ENCODE data around the gene SLC44A4.
"Not testable (repeated sequence)": the region's sequence is repeated elsewhere in the genome, so short reads cannot be mapped to it uniquely, and the experiment has no call there.

Gene SLC44A4

DNA sequence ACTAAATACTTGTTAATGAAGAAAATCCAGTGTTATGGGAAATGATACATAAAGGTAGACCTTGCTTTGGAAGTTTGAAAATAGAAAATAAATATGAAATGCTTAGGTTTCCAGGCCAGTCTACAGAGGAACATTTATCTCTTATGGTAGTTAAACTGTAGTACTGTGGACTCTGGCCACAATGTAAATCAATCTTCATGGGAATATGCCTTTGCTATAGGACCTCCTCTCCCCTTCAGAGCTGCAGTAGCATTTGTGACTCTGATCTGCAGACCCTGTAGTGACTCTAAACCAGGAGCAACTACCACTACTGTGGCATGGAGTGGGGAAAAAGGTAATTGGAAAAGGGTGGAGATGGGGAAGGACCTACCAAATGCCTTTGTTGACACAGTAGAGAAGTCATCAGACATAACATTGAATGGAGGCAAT, 58.9 kb downstream of the SLC44A4 start (continued):
- TF ChIP-seq, protein P1, sequence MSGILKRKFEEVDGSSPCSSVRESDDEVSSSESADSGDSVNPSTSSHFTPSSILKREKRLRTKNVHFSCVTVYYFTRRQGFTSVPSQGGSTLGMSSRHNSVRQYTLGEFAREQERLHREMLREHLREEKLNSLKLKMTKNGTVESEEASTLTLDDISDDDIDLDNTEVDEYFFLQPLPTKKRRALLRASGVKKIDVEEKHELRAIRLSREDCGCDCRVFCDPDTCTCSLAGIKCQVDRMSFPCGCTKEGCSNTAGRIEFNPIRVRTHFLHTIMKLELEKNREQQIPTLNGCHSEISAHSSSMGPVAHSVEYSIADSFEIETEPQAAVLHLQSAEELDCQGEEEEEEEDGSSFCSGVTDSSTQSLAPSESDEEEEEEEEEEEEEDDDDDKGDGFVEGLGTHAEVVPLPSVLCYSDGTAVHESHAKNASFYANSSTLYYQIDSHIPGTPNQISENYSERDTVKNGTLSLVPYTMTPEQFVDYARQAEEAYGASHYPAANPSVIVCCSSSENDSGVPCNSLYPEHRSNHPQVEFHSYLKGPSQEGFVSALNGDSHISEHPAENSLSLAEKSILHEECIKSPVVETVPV (CRISPR knock-in tag; IDR thresholded peaks at IDR 0.05): no peak

DNA sequence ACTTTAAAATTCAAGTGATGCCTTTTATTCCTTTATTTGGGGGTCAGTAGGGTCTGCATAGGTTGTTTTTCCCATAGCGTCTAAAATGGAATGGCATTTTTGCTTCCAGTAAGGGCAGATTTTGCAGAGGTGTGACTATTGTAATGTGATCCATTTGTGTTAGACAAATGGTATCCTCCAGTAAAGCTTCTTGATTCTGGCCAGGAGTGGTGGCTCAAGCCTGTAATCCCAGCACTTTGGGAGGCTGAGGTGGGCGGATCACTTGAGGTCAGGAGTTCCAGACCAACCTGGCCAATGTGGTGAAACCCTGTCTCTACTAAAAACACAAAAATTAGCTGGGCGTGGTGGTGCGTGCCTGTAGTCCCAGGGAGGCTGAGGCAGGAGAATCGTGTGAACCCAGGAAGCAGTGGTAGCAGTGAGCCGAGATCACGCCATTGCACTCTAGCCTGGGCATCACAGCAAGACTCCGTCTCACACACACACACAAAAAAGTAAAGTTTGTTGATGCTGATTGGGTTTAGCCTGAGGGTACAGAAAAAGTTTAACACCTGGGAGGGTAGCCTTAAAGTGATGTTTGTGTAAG, 60.8 kb downstream of the SLC44A4 start:
- not testable (repeated sequence) for ATAC-seq

DNA sequence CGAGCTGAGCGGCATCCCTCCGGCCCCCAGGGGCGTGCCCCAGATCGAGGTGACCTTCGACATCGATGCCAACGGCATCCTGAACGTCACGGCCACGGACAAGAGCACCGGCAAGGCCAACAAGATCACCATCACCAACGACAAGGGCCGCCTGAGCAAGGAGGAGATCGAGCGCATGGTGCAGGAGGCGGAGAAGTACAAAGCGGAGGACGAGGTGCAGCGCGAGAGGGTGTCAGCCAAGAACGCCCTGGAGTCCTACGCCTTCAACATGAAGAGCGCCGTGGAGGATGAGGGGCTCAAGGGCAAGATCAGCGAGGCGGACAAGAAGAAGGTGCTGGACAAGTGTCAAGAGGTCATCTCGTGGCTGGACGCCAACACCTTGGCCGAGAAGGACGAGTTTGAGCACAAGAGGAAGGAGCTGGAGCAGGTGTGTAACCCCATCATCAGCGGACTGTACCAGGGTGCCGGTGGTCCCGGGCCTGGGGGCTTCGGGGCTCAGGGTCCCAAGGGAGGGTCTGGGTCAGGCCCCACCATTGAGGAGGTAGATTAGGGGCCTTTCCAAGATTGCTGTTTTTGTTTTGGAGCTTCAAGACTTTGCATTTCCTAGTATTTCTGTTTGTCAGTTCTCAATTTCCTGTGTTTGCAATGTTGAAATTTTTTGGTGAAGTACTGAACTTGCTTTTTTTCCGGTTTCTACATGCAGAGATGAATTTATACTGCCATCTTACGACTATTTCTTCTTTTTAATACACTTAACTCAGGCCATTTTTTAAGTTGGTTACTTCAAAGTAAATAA, 61.5 kb downstream of the SLC44A4 start:
- not testable (repeated sequence) for ATAC-seq

DNA sequence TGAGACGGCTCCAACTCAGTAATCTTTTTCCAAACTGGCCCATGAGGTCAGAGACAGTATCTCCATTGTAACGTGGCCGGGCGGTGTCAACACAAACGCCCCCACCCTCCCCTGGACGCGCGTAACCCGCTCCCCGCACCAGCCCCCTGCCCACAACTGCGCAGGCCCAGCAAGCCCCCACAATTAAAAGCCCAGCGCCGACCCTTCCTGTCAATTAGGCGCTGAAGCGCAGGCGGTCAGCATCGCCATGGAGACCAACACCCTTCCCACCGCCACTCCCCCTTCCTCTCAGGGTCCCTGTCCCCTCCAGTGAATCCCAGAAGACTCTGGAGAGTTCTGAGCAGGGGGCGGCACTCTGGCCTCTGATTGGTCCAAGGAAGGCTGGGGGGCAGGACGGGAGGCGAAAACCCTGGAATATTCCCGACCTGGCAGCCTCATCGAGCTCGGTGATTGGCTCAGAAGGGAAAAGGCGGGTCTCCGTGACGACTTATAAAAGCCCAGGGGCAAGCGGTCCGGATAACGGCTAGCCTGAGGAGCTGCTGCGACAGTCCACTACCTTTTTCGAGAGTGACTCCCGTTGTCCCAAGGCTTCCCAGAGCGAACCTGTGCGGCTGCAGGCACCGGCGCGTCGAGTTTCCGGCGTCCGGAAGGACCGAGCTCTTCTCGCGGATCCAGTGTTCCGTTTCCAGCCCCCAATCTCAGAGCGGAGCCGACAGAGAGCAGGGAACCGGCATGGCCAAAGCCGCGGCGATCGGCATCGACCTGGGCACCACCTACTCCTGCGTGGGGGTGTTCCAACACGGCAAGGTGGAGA, 63.6 kb downstream of the SLC44A4 start, which contains the start of the genes HSPA1A and HSPA1L:
HSPA1A (plus strand) TSS at position 519 of the 814 bp plus-strand sequence; CDS start at position 733, 214 bp downstream.
HSPA1L (minus strand) TSS at position 259 of the 814 bp plus-strand sequence. CDS start 3,311 bp downstream, outside the sequence.
- ATAC-seq: peak; percentile 93
- TF ChIP-seq ZC3H10 (CRISPR knock-in tag; IDR thresholded peaks at IDR 0.05) (no peak), ZFP3 (CRISPR knock-in tag; IDR thresholded peaks at IDR 0.05) (no peak), GLIS3 (CRISPR knock-in tag; IDR thresholded peaks at IDR 0.05) (no peak), ZFP30 (CRISPR knock-in tag; IDR thresholded peaks at IDR 0.05) (no peak), ZNF70 (CRISPR knock-in tag; IDR thresholded peaks at IDR 0.05) (no peak)
- TF ChIP-seq, protein P2, sequence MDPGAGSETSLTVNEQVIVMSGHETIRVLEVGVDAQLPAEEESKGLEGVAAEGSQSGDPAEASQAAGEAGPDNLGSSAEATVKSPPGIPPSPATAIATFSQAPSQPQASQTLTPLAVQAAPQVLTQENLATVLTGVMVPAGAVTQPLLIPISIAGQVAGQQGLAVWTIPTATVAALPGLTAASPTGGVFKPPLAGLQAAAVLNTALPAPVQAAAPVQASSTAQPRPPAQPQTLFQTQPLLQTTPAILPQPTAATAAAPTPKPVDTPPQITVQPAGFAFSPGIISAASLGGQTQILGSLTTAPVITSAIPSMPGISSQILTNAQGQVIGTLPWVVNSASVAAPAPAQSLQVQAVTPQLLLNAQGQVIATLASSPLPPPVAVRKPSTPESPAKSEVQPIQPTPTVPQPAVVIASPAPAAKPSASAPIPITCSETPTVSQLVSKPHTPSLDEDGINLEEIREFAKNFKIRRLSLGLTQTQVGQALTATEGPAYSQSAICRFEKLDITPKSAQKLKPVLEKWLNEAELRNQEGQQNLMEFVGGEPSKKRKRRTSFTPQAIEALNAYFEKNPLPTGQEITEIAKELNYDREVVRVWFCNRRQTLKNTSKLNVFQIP (CRISPR knock-in tag; IDR thresholded peaks at IDR 0.05; ENCODE audit: borderline replicate concordance, low read depth): no peak

DNA sequence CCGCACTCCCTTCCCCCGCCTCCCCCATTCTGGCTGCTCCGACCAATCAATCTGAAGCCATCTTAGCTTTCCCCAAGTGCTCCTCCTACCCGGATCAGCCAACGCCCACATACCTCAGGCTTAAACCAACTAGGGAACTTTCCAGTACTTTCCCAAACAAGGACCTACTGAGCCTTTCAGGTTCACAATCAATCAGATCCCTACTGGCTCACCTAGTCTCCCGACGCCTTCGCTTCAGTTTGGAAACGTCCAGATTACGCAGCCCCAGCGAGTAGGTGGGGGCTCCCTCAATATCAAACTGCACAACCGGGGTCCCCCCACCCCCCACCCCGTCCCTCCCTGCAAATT, 64.1 kb downstream of the SLC44A4 start:
- peak; percentile 89 for ATAC-seq

GRCh38 chr6:31813465-31813849, 65.3 kb downstream of the SLC44A4 start:
- TF ChIP-seq TSHZ2 (CRISPR knock-in tag; IDR thresholded peaks at IDR 0.05): no peak
- TF ChIP-seq ARNTL (CRISPR knock-in tag; IDR thresholded peaks at IDR 0.05; ENCODE audit: borderline replicate concordance, low read depth): no peak
- no peak for ATAC-seq

More for the DNA sequence above, 64.1 kb downstream of the SLC44A4 start:
- TF ChIP-seq SNAI2 (CRISPR knock-in tag; IDR thresholded peaks at IDR 0.05) (no peak), TCF4 (CRISPR knock-in tag; IDR thresholded peaks at IDR 0.05; ENCODE audit: borderline replicate concordance) (no peak)

Data from SK-N-SH treated with all-trans-retinoic acid at 6 μM for 48 hours (cell line).